COR-L47 (cell line): ENCODE measurements around the gene PRDX2.

ENCODE experiments used
- DNase-seq: peaks from one replicate; lab custom pipeline; 2025; lab: John Stamatoyannopoulos, UW

Gene PRDX2

DNA sequence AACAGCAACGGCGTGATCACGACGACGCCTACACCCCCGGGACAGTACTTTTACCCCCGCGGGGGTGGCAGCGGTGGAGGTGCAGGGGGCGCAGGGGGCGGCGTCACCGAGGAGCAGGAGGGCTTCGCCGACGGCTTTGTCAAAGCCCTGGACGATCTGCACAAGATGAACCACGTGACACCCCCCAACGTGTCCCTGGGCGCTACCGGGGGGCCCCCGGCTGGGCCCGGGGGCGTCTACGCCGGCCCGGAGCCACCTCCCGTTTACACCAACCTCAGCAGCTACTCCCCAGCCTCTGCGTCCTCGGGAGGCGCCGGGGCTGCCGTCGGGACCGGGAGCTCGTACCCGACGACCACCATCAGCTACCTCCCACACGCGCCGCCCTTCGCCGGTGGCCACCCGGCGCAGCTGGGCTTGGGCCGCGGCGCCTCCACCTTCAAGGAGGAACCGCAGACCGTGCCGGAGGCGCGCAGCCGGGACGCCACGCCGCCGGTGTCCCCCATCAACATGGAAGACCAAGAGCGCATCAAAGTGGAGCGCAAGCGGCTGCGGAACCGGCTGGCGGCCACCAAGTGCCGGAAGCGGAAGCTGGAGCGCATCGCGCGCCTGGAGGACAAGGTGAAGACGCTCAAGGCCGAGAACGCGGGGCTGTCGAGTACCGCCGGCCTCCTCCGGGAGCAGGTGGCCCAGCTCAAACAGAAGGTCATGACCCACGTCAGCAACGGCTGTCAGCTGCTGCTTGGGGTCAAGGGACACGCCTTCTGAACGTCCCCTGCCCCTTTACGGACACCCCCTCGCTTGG, 9.3 kb downstream of the PRDX2 start:
- DNase-seq: peak; percentile 66

DNA sequence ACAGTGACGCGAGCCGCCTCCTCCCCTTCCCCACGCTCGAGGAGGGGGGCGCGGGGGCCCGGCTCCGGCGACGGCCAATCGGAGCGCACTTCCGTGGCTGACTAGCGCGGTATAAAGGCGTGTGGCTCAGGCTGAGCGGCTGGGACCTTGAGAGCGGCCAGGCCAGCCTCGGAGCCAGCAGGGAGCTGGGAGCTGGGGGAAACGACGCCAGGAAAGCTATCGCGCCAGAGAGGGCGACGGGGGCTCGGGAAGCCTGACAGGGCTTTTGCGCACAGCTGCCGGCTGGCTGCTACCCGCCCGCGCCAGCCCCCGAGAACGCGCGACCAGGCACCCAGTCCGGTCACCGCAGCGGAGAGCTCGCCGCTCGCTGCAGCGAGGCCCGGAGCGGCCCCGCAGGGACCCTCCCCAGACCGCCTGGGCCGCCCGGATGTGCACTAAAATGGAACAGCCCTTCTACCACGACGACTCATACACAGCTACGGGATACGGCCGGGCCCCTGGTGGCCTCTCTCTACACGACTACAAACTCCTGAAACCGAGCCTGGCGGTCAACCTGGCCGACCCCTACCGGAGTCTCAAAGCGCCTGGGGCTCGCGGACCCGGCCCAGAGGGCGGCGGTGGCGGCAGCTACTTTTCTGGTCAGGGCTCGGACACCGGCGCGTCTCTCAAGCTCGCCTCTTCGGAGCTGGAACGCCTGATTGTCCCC, 10.1 kb downstream of the PRDX2 start, which contains the start of gene JUNB:
Gene JUNB, plus strand, starts transcription at position 142 of the 706 bp plus-strand sequence. Its CDS starts 286 bp downstream, at position 428.
- peak; percentile 94 for DNase-seq

DNA sequence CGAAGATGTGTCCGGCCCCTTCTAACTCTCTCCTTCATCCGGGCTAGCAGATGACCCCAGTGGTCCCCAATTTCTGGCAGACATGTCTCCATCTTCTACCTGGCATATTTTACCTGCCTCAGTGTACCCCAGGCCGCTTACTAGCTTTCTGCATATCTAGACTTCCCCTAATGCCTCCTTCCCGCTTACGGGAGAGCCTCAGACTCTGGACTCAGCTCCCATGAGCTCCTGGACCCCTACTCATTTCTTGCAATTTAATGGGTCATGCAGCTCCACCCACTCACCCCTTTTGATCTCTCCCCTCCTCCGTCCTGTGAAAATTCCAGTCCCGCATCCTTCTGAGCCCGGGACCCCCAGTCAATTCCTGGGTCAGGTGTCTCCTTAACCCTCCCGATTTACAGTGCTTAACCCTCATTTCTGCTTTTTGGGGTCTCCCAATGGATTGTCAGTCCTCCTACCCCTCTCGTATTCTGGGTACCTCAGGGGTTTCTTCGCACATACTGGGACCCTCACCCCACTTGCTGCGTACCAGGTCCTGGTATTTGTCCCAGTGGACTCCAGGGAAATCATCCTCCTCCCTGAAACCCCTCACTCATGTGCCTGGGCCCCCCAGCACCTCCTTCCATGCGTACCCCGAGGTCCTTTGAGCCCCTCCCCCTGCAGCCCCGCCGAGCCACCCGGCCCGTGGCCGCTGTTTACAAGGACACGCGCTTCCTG, 10.8 kb downstream of the PRDX2 start:
- DNase-seq: no peak

DNA sequence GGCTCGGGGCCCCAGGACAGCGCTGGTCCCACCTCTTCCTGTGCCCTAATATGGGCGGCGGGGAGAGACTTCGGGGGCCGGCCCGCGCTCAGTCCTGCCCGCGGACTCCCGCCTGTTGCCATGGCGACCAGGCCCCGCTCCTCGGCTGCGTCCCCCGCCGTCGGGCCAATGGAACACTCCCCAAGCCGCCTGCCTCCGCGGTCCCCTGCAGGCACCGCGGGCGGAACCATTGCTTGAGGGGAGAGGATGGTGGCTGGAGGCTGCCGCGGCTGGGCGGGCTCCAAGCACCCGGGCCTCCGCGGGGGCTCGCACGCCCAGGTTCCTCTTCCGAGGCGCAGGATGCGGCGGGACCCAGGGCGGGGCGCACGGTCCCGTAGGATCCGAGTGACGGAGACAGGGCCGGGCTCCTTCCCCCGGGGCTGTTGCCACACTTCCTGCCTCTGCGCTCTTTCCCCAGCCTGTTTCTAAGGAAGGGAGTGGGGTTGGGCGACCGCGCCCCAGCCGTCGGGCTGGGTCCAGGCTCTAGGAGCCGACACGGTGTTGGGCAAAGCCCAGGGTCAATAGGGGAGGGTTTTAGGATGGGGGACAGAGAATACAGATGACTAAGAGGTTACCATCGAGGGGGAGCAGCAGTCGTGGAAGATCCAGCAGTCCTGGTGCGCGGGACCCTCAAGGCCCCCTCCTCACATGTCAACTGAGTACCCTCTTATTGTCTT, 11.5 kb downstream of the PRDX2 start:
- DNase-seq: peak; percentile 96

DNA sequence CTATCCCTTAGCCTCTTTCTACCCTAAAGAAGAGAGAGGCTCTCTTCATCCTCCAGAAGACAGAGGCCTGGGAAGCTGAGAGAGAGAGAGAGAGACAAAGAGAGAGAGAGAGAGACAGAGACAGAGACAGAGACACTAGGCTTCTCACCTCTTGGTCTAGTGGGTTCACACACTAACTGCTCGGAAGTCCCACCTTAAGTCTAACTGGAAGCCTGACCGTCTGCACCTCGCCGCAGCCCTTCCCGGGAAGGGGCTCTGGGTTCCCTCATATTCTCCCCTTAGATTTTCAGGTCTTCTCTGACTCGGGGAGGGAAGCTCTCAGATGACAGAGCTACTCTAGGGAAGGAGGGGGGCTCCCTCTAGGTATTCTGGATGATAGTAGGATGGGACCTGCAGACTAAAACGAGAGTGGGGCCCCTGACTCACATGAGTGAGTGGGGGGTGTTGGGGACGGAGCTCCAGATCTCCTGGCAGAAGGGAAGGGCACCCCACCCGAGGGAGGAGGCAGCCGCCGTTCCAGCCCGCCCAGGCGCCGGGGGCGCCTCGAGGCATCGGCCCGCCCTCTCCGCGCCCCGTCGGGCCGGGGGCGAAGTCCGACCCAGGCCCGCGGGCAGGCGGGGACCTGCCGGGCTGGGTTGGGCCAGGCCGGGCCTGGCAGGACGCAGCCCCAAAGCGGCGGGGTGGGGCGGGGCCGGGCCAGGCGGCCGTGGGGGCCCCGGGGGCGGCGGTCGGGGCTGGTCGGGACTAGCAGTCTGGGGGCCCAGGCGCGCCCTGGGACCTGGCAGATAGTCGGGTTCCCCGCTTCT, 12.3 kb downstream of the PRDX2 start:
- DNase-seq: peak; percentile 24

DNA sequence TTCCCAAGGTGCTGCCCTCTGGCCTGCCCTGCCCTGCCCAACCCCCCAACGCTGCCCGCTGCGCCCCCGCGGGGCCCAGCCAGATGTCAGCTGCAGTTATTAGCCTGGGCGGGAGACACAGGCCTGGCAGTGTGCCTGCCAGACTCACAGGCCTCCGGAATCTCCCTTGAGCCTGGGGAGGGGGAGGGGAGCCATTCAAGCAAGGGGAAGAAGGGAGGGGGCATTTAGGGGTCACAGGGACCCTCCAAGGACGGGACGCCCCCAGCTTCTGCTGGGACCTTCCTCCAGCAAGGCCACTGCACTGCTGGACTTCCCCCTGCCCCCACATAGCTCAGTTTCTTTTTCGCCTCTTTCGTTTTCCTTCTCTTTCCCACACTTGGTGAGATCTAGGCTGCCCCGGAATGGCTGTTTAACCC, 12.9 kb downstream of the PRDX2 start:
- DNase-seq: peak; percentile 70

DNA sequence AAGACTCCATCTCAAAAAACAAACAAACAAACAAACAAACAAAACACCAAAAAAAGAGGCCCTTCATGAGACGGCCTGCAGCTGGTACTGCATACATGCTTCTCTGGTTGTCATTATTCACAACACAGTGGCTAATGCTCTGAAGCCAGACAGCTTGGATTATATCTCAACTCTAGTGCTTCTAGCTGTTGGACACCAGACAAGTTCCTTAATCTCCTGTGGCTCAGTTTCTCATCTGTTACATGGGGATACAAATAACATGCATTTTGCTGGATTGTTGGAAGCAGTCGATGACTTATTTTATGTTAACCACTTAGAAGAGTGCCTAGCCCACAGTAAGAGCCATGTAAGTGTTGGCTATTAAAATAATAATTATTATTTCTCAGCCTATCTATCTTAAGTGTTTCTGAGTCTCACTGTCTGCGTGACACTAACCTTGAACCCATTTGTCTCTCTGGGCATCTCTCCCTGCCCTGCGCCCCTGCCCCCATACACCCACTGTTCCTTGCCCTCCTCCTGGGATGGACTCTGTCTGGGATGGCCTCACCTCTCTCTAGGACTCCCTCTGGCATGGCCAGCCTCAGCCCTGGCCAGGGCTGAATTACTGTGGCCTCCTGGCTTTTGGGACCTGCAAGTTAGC, 13.4 kb downstream of the PRDX2 start:
- no peak for DNase-seq

DNA sequence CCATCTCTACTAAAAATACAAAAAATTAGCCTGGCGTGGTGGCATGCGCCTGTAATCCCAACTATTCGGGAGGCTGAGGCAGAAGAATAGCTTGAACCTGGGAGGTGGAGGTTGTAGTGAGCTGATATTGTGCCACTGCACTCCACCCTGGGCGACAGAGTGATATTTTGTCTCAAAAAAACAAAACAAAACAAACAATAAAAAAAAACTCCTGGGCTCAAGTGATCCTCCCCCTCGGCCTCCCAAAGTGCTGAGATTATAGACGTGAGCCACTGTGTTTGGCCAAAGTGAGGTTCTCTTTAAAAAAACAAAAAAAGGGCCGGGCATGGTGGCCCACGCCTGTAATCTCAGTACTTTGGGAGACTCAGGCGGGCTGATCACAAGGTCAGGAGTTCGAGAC, 14.1 kb downstream of the PRDX2 start:
- no peak for DNase-seq

DNA sequence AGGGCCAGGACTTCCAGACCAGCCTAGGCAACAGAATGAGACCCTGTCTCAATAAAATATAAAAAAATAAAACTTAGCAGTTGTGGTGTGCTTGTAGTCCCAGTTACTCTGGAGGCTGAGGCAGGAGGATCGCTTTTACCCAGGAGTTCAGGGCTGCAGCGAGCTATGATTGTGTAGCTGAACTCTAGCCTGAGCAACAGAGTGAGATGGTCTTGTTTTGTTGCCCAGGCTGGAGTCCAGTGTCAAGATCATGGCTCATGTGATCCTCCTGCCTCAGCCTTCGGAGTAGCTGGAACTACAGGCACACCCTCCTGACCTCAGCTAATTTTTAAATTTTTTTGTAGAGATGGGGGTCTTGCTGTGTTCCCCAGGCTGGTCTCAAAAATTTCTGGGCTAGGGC, 14.6 kb downstream of the PRDX2 start:
- no peak for DNase-seq

DNA sequence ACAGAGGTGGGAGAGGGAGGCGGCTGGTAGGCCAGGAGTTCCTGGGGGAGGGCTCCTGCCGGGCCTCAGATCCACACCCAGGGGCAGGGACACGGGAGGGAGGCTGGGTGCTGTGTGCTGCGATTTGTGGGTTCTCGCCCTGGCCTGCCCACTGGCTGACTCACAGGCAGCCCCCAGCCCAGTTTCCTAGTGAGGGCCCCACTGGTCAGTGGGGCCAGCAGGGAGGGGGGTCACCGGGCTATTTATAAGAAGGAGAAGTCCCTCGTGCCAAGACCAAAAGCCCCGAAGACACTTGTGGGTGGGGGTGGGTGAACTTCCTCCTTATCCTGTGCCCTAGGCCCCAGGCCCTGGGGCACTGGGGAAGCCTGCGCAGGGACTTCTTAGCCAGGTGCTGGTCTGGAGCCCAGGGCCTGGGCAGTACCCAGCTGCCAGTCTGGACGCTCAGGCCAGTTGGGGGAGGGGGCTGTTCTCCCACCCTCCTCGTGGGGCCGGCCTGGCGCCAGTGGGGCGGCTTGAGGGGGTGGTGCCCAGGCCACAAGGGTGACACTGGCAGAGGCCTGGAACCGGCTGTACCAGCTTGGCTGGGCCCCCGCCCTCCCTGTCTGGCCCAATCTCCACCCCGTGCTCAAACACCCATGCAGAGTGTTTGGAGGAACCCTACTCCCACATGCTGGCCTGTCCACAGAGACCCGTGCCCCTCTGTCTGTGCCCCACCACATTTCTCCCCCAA, 15.3 kb downstream of the PRDX2 start:
- no peak for DNase-seq

DNA sequence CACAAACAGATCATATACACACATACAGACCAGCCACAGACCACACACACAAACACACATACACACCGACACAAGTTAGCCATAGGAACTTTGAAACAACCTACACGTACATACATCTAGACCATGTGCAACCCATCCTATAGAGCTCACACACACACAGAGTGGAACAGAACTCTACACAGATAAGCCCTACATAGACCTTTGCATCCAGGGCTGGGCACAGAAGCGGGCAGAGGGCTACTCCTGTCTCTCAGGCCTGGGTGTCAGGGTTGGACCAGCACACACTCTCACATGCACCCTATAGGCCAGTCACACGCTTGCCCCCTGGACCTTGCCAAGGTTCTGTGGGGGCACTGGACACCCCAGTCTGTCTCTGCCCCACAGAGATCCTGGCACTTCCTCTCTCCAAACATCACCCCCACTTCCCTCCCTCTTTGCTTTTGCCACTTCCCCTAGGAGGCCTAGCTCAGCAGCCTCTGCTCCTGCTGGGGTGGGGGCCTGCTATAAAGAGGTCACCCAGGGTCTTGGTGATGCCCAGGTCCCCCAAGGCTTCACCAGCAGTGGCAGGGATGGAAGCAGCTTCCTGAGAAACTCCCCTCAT, 16.1 kb downstream of the PRDX2 start:
- no peak for DNase-seq

DNA sequence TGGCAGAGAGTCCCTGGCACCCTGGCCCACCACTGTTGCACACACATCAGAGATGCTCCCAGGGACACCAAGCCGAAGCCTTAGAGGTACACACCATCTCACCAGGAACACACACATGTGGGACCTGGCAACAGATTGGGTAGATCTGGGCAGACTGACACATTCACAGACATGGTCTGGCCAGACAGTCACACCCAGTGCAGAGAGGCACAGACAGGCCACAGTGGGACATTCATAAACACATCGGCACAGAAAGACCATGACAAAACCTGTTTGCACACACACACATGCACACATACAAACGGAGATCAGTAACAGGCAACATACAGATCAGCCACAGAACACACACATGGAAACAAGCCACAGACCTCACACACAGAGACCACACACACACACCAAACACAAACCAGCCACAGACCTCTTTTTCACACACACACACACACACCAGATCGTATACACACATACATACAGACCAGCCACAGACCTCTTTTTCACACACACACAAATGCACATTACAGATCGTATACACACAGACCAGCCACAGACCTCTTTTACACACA, 16.6 kb downstream of the PRDX2 start:
- DNase-seq: no peak

DNA sequence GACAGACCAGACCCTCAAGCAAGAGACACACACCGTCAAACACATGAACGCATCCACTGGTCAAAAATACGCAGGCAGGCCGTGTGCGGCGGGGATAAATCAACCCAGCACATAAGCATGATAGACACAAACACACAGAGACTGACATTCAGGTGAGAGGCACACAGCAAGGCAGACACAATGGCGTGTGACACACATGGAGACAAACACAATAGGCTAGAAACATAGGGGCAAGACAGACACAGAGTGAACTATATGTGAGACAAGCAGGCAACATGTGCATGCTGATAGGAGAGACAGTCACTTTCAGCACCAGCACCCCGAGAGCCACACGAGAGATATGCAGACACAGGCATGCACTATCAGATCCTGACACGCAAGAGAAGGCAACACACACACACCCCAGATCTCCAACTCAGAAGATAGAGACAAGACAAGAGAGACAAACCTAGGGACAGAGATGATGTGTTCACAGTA, 17.2 kb downstream of the PRDX2 start:
- no peak for DNase-seq

DNA sequence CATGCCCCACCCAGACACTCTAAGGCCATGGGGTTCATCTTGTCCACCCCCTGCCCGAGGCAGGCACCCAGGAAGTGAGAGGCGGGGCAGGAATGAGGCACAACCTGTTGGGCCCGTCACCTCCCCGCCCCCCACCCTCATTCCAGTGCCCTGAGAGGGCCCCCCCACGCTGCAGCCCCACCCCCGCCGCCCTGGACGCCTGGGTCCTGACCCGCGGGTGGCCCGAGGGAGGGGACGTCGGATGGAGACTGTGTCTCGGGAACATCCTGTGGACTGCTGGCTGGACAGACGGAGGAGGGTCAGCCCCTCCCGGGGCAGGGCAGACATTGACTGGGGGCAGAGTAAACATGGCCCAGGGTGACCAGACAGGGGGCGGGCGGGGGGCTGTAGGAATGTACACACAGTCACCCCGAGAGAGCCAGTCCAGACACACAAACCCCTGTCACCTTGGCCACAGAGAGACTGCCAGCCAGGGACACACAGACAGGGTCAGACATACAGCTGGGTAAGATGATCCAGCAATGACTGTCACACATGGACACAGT, 17.7 kb downstream of the PRDX2 start:
- DNase-seq: no peak

DNA sequence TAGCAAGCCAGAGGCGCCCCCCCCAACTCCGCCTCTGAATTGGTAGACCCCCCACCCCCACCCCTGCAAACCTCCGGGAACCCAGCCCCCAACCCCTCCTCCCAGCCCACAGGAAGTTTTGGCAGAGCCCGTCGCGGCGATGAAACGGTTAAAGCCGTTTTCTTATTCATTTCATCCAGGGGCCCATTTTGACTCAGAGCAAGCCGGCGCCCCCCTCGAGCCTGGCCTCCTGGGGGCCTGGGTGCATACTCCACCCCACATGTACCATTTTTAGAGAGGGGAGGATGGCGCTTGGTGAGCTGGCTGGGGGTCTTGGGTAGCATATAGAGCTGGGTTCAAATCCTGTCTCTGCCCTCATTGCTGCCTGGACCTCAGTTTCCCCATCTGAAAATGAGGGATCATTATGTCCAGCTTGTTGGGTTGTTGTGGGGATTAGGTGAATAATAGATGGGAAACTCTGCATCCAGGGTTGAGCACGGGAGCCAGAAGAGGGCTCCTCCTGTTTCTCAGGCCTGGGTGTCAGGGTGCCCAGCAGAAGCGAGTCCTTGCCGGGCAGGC, 18.2 kb downstream of the PRDX2 start:
- DNase-seq: peak; percentile 32

DNA sequence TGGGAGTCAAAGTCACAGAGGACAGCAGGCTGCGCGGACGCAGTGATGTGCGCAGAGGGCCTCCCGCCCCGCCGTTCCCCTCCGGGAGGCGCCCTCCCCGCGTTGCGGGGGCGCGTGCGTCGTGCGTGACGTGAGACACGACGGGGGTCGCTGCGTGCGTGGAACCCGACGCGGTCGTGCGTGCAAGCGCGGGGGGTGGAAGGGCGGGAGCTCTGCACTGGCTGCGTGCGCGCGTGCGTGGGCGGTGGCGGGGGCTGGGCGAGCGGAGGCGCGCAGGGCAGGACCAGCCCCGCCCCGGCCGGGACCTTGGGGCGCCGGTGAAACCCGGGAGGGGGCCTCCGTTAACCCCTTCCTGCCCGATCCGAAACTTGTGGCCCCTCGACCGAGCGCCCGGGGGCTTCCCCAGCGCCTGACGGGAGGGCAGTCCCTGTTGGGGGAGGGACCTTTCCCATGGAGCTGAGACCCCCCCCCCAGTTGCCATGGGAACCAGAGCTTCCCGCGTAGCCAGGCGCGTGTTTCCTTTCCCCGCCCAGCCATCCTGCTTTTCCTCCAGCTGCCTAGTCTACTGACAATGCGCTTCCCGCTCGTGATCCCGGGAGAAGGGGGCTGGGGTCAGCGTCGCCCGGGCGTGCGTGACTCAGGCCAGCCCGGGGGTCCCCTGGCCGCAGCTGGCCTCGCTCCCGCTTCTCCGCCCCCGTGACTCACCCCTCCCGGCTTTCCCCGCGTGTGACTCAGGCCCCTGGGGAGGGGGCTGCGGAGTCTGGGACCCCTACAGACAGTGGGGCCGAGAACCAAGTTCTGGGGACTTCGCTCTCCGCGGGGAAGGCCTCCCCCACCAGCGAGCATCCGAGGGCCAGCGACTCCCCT, 18.9 kb downstream of the PRDX2 start:
- peak; percentile 94 for DNase-seq

DNA sequence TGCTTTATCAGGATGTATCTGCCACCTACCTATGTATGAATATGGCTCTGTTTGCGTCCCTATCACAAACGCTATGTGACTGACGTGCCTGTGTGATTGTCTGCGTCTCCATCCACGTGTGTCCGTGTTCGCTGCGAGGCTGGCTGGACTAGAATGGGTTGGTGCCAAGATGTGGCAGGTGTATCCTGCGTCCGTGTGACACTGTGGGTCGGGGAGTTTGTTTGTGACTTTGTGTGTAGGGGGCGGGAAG, 19.5 kb downstream of the PRDX2 start:
- DNase-seq: no peak
